NCI-H82 treated with DMSO at 0.1 percent for 48 hours (cell line): ENCODE data around the gene ABAT.

Experiments used
- DNase-seq: peaks from one replicate; lab custom pipeline; 2025; ENCODE audit not compliant: unreplicated experiment; lab: John Stamatoyannopoulos, UW

The ABAT gene

GRCh38 chr16:8714807-8715206 is 40.4 kb downstream of the ABAT start:
- DNase-seq, result no peak

- DNase-seq, result no peak
Measured at GRCh38 chr16:8716052-8716451, 41.6 kb downstream of the ABAT start.

- no peak for DNase-seq
Measured at GRCh38 chr16:8716592-8716991, 42.2 kb downstream of the ABAT start.

- DNase-seq, result no peak
Measured at GRCh38 chr16:8717469-8717868, 43.1 kb downstream of the ABAT start.

- no peak for DNase-seq
Measured at GRCh38 chr16:8717892-8718415, 43.5 kb downstream of the ABAT start.

GRCh38 chr16:8718851-8719680 is 44.6 kb downstream of the ABAT start:
- no peak for DNase-seq

- DNase-seq, result peak; percentile 29
Measured at GRCh38 chr16:8720080-8720966, 45.9 kb downstream of the ABAT start.

- no peak for DNase-seq
Measured at GRCh38 chr16:8720967-8721308, 46.5 kb downstream of the ABAT start.

- no peak for DNase-seq
Measured at GRCh38 chr16:8721336-8722024, 47.1 kb downstream of the ABAT start.

GRCh38 chr16:8722025-8722348 is 47.6 kb downstream of the ABAT start:
- no peak for DNase-seq

- DNase-seq, result no peak
Measured at GRCh38 chr16:8725513-8726178, 51.2 kb downstream of the ABAT start.

- DNase-seq, result no peak
Measured at GRCh38 chr16:8727131-8727806, 52.9 kb downstream of the ABAT start.

- no peak for DNase-seq
Measured at GRCh38 chr16:8727857-8728618, 53.6 kb downstream of the ABAT start.

GRCh38 chr16:8729779-8730334 is 55.4 kb downstream of the ABAT start:
- DNase-seq, result no peak

GRCh38 chr16:8730335-8730915 is 56.0 kb downstream of the ABAT start:
- DNase-seq, result no peak

GRCh38 chr16:8733849-8734540 is 59.6 kb downstream of the ABAT start:
- DNase-seq, result no peak

- no peak for DNase-seq
Measured at GRCh38 chr16:8735574-8735973, 61.2 kb downstream of the ABAT start.

- DNase-seq, result no peak
Measured at GRCh38 chr16:8736123-8736668, 61.8 kb downstream of the ABAT start.
